HEK293 (cell line): ENCODE measurements around the gene NKD2.

ENCODE experiments used
- CTCF ChIA-PET: fragments of 350-600 bp; formaldehyde crosslinking; extraction: SDS; loops from one replicate; lab custom pipeline; 2021; ENCODE audit warnings: antibody characterized with exemption; lab: Yijun Ruan, JAX
- POLR2A ChIA-PET: fragments of 300-600 bp; formaldehyde crosslinking; extraction: SDS; loops from one replicate; lab custom pipeline; 2020; ENCODE audit warnings: antibody characterized with exemption, inconsistent platforms; lab: Yijun Ruan, JAX
- H3K27ac ChIP-seq: fragments of 200-500 bp; sonication (Bioruptor generic); 2 replicates; pipeline ENCODE4 v1.5.1; 2014; ENCODE audit warnings: low read depth, low read length, control low read depth, inconsistent platforms; ENCODE audit errors: extremely low read depth
- H3K36me3 ChIP-seq, 2 experiments: fragments of 200-500 bp in 1 of 2; sonication (Bioruptor generic) in 1 of 2; 1 replicate in 1 of 2; 2 replicates in 1 of 2; pipeline ENCODE4 v1.5.1; 2014 to 2017; ENCODE audit warnings: inconsistent platforms in 2 of 2, low read length in 2 of 2; ENCODE audit not compliant: control insufficient read depth in 2 of 2, insufficient read depth in 1 of 2
- H3K4me1 ChIP-seq: fragments of 200-500 bp; sonication (Bioruptor generic); 2 replicates; pipeline ENCODE4 v1.5.1; 2014; ENCODE audit warnings: mild to moderate bottlenecking, low read length, inconsistent platforms; ENCODE audit not compliant: control insufficient read depth, insufficient read depth
- H3K4me3 ChIP-seq: 2 replicates; pipeline ENCODE4 v1.5.1; 2011; ENCODE audit warnings: low read depth, mild to moderate bottlenecking, control low read depth, low read length, moderate library complexity
- H3K9me3 ChIP-seq: fragments of 200-500 bp; sonication (Bioruptor generic); 2 replicates; pipeline ENCODE4 v1.5.1; 2014; ENCODE audit warnings: low read depth, low read length, inconsistent platforms; ENCODE audit not compliant: control insufficient read depth, insufficient read depth
- EGR2 ChIP-seq: fragments of 450-650 bp; formaldehyde crosslinking; IDR thresholded peaks from 2 replicates; pipeline ENCODE4 v1.5.1; 2016; ENCODE audit warnings: low read depth, missing biosample characterization, missing genetic modification characterization
- ELK4 ChIP-seq: IDR thresholded peaks from 2 replicates; pipeline ENCODE4 v1.6.1; 2011; ENCODE audit warnings: mild to moderate bottlenecking, low read depth, low read length, borderline replicate concordance
- HOXD13 ChIP-seq: sonication (generic); formaldehyde crosslinking; IDR thresholded peaks from 2 replicates; pipeline ENCODE4 v1.8.0; 2022; ENCODE audit warnings: missing genetic modification reagents, borderline replicate concordance
- KLF16 ChIP-seq: fragments of 450-650 bp; formaldehyde crosslinking; IDR thresholded peaks from 2 replicates; pipeline ENCODE4 v1.5.1; 2017; ENCODE audit warnings: missing biosample characterization, missing genetic modification characterization
- PRDM4 ChIP-seq: fragments of 450-650 bp; formaldehyde crosslinking; IDR thresholded peaks from 2 replicates; pipeline ENCODE4 v1.5.1; 2017; ENCODE audit warnings: missing biosample characterization, missing genetic modification characterization
- SETDB1 ChIP-seq: IDR thresholded peaks from one replicate; pipeline ENCODE4 v1.6.1; 2017; ENCODE audit warnings: mild to moderate bottlenecking, low read length, moderate library complexity, mixed read lengths; ENCODE audit not compliant: insufficient read length
- WT1 ChIP-seq: fragments of 450-650 bp; formaldehyde crosslinking; IDR thresholded peaks from 2 replicates; pipeline ENCODE4 v1.5.1; 2016; ENCODE audit warnings: missing biosample characterization, missing genetic modification characterization
- ZBTB1 ChIP-seq: fragments of 450-650 bp; formaldehyde crosslinking; IDR thresholded peaks from 2 replicates; pipeline ENCODE4 v1.5.1; 2016; ENCODE audit warnings: missing biosample characterization, missing genetic modification characterization
- ZBTB26 ChIP-seq: fragments of 450-650 bp; formaldehyde crosslinking; optimal IDR thresholded peaks from 2 replicates; pipeline ENCODE3; 2016; ENCODE audit warnings: missing biosample characterization, mild to moderate bottlenecking, missing genetic modification characterization
- ZBTB7A ChIP-seq: fragments of 450-650 bp; formaldehyde crosslinking; IDR thresholded peaks from 2 replicates; pipeline ENCODE4 v1.5.1; 2016; ENCODE audit warnings: low read depth, missing biosample characterization, missing genetic modification characterization
- ZNF10 ChIP-seq: fragments of 450-650 bp; formaldehyde crosslinking; IDR thresholded peaks from 2 replicates; pipeline ENCODE4 v1.5.1; 2017; ENCODE audit warnings: missing biosample characterization, missing genetic modification characterization
- ZNF221 ChIP-seq: fragments of 450-650 bp; formaldehyde crosslinking; IDR thresholded peaks from 2 replicates; pipeline ENCODE4 v1.5.1; 2017; ENCODE audit warnings: missing biosample characterization, missing genetic modification characterization, borderline replicate concordance
- ZNF239 ChIP-seq: fragments of 450-650 bp; formaldehyde crosslinking; IDR thresholded peaks from 2 replicates; pipeline ENCODE4 v1.5.1; 2016; ENCODE audit warnings: missing biosample characterization, missing genetic modification characterization
- ZNF274 ChIP-seq, 2 experiments: fragments of 200-500 bp in 1 of 2; fragments of 450-650 bp in 1 of 2; sonication (Bioruptor generic) in 1 of 2; formaldehyde crosslinking in 1 of 2; IDR thresholded peaks; 2 replicates each; pipeline versions ENCODE4 v1.5.1 to v1.6.1; 2014 to 2016; ENCODE audit warnings: borderline replicate concordance in 1 of 2, inconsistent platforms in 1 of 2, low read length in 1 of 2, missing biosample characterization in 1 of 2, missing genetic modification characterization in 1 of 2
- ZNF530 ChIP-seq: fragments of 450-650 bp; formaldehyde crosslinking; IDR thresholded peaks from 2 replicates; pipeline ENCODE4 v1.5.1; 2016; ENCODE audit warnings: low read depth, missing biosample characterization, missing genetic modification characterization
- ZNF571 ChIP-seq: fragments of 450-650 bp; formaldehyde crosslinking; IDR thresholded peaks from 2 replicates; pipeline ENCODE4 v1.5.0; 2017; ENCODE audit warnings: missing biosample characterization, missing genetic modification characterization
- ZNF645 ChIP-seq: fragments of 450-650 bp; formaldehyde crosslinking; IDR thresholded peaks from 2 replicates; pipeline ENCODE4; 2016; ENCODE audit warnings: missing biosample characterization, missing genetic modification characterization
- ZNF660 ChIP-seq: fragments of 450-650 bp; IDR thresholded peaks from 2 replicates; pipeline ENCODE4 v1.5.1; 2018; ENCODE audit warnings: missing biosample characterization, mild to moderate bottlenecking, missing genetic modification characterization
- ZNF707 ChIP-seq: fragments of 450-650 bp; formaldehyde crosslinking; IDR thresholded peaks from 2 replicates; pipeline ENCODE4 v1.5.1; 2016; ENCODE audit warnings: missing biosample characterization, missing genetic modification characterization
- ZSCAN23 ChIP-seq: fragments of 450-650 bp; formaldehyde crosslinking; IDR thresholded peaks from 2 replicates; pipeline ENCODE4 v1.5.1; 2016; ENCODE audit warnings: missing biosample characterization, missing genetic modification characterization
- TF ChIP-seq, protein P1 (sequence below): fragments of 450-650 bp; formaldehyde crosslinking; IDR thresholded peaks from 2 replicates; pipeline ENCODE4 v1.5.1; 2016; ENCODE audit warnings: missing biosample characterization, missing genetic modification characterization, borderline replicate concordance

The NKD2 gene

GRCh38 chr5:1079961-1080360, 71.4 kb downstream of the NKD2 start (continued):
- TF ChIP-seq ZNF10: no peak
- no peak for TF ChIP-seq HOXD13 (CRISPR knock-in tag)
- no peak for TF ChIP-seq ZNF239 (tag by site-specific recombination)
- TF ChIP-seq, protein P1, sequence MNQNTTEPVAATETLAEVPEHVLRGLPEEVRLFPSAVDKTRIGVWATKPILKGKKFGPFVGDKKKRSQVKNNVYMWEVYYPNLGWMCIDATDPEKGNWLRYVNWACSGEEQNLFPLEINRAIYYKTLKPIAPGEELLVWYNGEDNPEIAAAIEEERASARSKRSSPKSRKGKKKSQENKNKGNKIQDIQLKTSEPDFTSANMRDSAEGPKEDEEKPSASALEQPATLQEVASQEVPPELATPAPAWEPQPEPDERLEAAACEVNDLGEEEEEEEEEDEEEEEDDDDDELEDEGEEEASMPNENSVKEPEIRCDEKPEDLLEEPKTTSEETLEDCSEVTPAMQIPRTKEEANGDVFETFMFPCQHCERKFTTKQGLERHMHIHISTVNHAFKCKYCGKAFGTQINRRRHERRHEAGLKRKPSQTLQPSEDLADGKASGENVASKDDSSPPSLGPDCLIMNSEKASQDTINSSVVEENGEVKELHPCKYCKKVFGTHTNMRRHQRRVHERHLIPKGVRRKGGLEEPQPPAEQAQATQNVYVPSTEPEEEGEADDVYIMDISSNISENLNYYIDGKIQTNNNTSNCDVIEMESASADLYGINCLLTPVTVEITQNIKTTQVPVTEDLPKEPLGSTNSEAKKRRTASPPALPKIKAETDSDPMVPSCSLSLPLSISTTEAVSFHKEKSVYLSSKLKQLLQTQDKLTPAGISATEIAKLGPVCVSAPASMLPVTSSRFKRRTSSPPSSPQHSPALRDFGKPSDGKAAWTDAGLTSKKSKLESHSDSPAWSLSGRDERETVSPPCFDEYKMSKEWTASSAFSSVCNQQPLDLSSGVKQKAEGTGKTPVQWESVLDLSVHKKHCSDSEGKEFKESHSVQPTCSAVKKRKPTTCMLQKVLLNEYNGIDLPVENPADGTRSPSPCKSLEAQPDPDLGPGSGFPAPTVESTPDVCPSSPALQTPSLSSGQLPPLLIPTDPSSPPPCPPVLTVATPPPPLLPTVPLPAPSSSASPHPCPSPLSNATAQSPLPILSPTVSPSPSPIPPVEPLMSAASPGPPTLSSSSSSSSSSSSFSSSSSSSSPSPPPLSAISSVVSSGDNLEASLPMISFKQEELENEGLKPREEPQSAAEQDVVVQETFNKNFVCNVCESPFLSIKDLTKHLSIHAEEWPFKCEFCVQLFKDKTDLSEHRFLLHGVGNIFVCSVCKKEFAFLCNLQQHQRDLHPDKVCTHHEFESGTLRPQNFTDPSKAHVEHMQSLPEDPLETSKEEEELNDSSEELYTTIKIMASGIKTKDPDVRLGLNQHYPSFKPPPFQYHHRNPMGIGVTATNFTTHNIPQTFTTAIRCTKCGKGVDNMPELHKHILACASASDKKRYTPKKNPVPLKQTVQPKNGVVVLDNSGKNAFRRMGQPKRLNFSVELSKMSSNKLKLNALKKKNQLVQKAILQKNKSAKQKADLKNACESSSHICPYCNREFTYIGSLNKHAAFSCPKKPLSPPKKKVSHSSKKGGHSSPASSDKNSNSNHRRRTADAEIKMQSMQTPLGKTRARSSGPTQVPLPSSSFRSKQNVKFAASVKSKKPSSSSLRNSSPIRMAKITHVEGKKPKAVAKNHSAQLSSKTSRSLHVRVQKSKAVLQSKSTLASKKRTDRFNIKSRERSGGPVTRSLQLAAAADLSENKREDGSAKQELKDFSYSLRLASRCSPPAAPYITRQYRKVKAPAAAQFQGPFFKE (tag by site-specific recombination): no peak
- TF ChIP-seq ZNF645 (tag by site-specific recombination): no peak

DNA sequence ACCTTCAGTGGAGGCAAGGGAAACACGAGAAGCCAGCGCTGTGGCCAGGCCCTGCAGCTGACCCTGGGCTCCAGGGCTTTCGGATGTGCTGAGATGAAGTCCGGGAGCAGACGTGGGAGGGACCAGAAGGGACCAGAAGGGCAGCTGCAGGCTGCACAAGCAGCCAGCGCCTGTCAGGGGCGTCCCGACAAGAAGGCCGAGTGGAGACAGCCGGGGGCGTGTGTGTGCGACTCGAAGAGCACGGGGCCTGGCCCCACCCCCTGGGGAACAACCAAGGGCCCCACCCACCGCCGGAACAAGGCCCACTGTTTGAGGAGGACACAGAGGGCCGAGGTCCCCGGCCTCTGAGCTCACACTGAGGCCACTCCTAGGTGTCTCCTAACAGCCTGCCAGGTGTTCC, 71.8 kb downstream of the NKD2 start:
- POLR2A ChIA-PET: no interaction called here
- CTCF ChIA-PET: no interaction called here
- H3K36me3 ChIP-seq: peaks cover 0 to 44% of the 10 kb centered on the region in 2 experiments; a peak in 2 of 3 replicates
- no peak overlapping the region for H3K27ac ChIP-seq
- TF ChIP-seq ZNF221 (no peak), KLF16 (tag by site-specific recombination) (no peak), PRDM4 (tag by site-specific recombination) (no peak), ELK4 (no peak), EGR2 (tag by site-specific recombination) (no peak)
- H3K4me1 ChIP-seq: no peaks in the 10 kb centered on the region
- H3K4me3 ChIP-seq: no peak overlapping the region
- no peaks in the 10 kb centered on the region for H3K9me3 ChIP-seq

DNA sequence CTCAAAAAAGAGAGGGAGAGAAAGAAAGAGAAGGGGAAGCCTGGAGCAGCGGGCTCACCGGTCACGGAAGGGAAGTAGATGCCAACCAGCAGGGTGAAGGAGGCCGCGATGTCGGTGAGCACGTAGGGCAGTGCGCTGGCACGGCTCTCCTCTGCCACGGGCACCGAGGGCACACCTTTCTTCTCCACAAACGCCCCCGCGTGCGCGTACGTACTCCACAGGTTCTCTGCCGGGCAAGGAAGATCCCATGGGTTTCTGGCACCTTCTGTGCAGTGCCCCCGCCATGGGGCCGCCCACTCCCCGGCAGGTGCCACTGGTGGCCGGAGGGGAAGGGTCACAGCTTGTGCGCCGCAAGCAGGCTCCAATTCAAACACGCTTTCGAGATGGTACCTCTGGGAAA, 72.9 kb downstream of the NKD2 start:
- POLR2A ChIA-PET: no interaction called here
- TF ChIP-seq ZNF571 (tag by site-specific recombination) (no peak), SETDB1 (no peak), ZSCAN23 (tag by site-specific recombination) (no peak), ZNF707 (tag by site-specific recombination) (no peak), WT1 (tag by site-specific recombination) (no peak), ZBTB26 (tag by site-specific recombination) (no peak), ZBTB1 (tag by site-specific recombination) (no peak), ZNF530 (tag by site-specific recombination) (no peak), ELK4 (no peak), ZNF274 (IDR thresholded peaks at IDR 0.05; ENCODE audit: low read length) (no peak), ZNF274 (tag by site-specific recombination; IDR thresholded peaks at IDR 0.05; ENCODE audit: borderline replicate concordance) (no peak), ZBTB7A (tag by site-specific recombination) (no peak), ZNF660 (no peak)

More for the DNA sequence above, 72.9 kb downstream of the NKD2 start:
- CTCF ChIA-PET: no interaction called here
- Histone ChIP-seq H3K36me3 (peaks cover 0 to 42% of the 10 kb centered on the region in 2 experiments; a peak in 2 of 3 replicates), H3K4me1 (no peaks in the 10 kb centered on the region), H3K9me3 (no peaks in the 10 kb centered on the region), H3K4me3 (no peak overlapping the region), H3K27ac (no peak overlapping the region)
